Vagina (tissue), 2 donors: ENCODE data around the gene ZDHHC17. TPM values are rescaled to one million over a fixed set of nuclear protein-coding genes. Genes with fewer than 3 reads are reported as not detected.
"Not testable (repeated sequence)": the region's sequence is repeated elsewhere in the genome, so short reads cannot be mapped to it uniquely, and the experiment has no call there.

ENCODE experiments used
- DNase-seq, 2 donors: peaks; one replicate each; pipeline ENCODE4 v3.0.0-alpha.2; 2017; ENCODE audit errors: extremely low spot score in 2 of 2
- H3K27ac ChIP-seq: fragments of 200-600 bp; sonication (generic); one replicate; pipeline ENCODE4 v1.5.1; 2019
- H3K27me3 ChIP-seq: fragments of 200-600 bp; sonication (generic); one replicate; pipeline ENCODE4 v1.5.1; 2019
- H3K36me3 ChIP-seq, 2 donors: fragments of 200-600 bp; sonication (generic); one replicate each; pipeline ENCODE4 v1.5.1; 2017 to 2019
- H3K4me1 ChIP-seq: fragments of 200-600 bp; sonication (generic); one replicate; pipeline ENCODE4 v1.5.1; 2019
- H3K4me3 ChIP-seq, 2 donors: fragments of 200-600 bp; sonication (generic); 1 replicate in 1 of 2; 2 replicates in 1 of 2; pipeline ENCODE4 v1.5.1; 2016 to 2019
- H3K9me3 ChIP-seq: fragments of 200-600 bp; sonication (generic); one replicate; pipeline ENCODE4 v1.5.1; 2019
- CTCF ChIP-seq, 3 experiments: fragments of 450-650 bp in 2 of 3; fragments of 200-600 bp in 1 of 3; sonication (generic) in 1 of 3; IDR thresholded peaks; one replicate each; pipeline ENCODE4 v1.5.1; 2017 to 2019; ENCODE audit warnings: antibody characterized with exemption in 3 of 3, mild to moderate bottlenecking in 2 of 3, moderate library complexity in 2 of 3
- POLR2A ChIP-seq, 2 donors: fragments of 450-650 bp; IDR thresholded peaks; one replicate each; pipeline ENCODE4 v1.6.1; 2017; ENCODE audit warnings: antibody characterized with exemption in 2 of 2, mild to moderate bottlenecking in 2 of 2, moderate library complexity in 2 of 2
- POLR2AphosphoS5 ChIP-seq, 2 donors: sonication (generic); formaldehyde crosslinking; IDR thresholded peaks; one replicate each; pipeline ENCODE4 v1.9.0; 2017; ENCODE audit warnings: antibody characterized with exemption in 2 of 2, mild to moderate bottlenecking in 2 of 2, low read depth in 1 of 2; ENCODE audit not compliant: insufficient read depth in 1 of 2
- intact Hi-C: fragments of 100-400 bp; cut with DNase I; formaldehyde crosslinking; loops from one replicate; pipeline ENCODE4 v1.15.1; 2023
- total RNA-seq: library from RNA; depleted of rRNA; stranded (reverse); fragments of >200 nt; gene quantifications from one replicate; pipeline ENCODE4 v1.2.3, GENCODE V29; 2016

Gene ZDHHC17
- total RNA-seq, 1 donor from 2014 or later = 59.9 TPM

- TF ChIP-seq POLR2A (IDR thresholded peaks at IDR 0.05) = no peak
- TF ChIP-seq CTCF (IDR thresholded peaks at IDR 0.05) = no peak
- TF ChIP-seq POLR2AphosphoS5 (IDR thresholded peaks at IDR 0.05; ENCODE audit: insufficient read depth in 1 of 2, low read depth in 1 of 2) = no peak
- intact Hi-C loops = no loop called here
- H3K4me1 ChIP-seq = no peaks in the 10 kb centered on the region
- H3K9me3 ChIP-seq = no peaks in the 10 kb centered on the region
- DNase-seq = no peak
- H3K27ac ChIP-seq = no peak overlapping the region
- no peaks in the 10 kb centered on the region for H3K27me3 ChIP-seq
- H3K36me3 ChIP-seq = no peaks in the 10 kb centered on the region
- no peak overlapping the region for H3K4me3 ChIP-seq
Observed at GRCh38 chr12:76717314-76717713, 46.6 kb upstream of the ZDHHC17 start.

GRCh38 chr12:76719171-76720041 is 44.5 kb upstream of the ZDHHC17 start:
- DNase-seq = no peak

GRCh38 chr12:76720068-76720467 is 43.8 kb upstream of the ZDHHC17 start:
- Histone ChIP-seq H3K4me3 (no peak overlapping the region), H3K27ac (no peak overlapping the region), H3K9me3 (no peaks in the 10 kb centered on the region), H3K4me1 (no peaks in the 10 kb centered on the region), H3K27me3 (no peaks in the 10 kb centered on the region), H3K36me3 (no peaks in the 10 kb centered on the region)
- DNase-seq = no peak
- TF ChIP-seq POLR2A (IDR thresholded peaks at IDR 0.05) (no peak), POLR2AphosphoS5 (IDR thresholded peaks at IDR 0.05; ENCODE audit: insufficient read depth in 1 of 2, low read depth in 1 of 2) (no peak), CTCF (IDR thresholded peaks at IDR 0.05) (no peak)
- intact Hi-C loops = no loop called here

More at GRCh38 chr12:76719171-76720041, 44.5 kb upstream of the ZDHHC17 start:
- Histone ChIP-seq H3K4me1 (no peaks in the 10 kb centered on the region), H3K27me3 (no peaks in the 10 kb centered on the region), H3K36me3 (no peaks in the 10 kb centered on the region), H3K9me3 (no peaks in the 10 kb centered on the region), H3K27ac (no peak overlapping the region), H3K4me3 (no peak overlapping the region)
- TF ChIP-seq CTCF (IDR thresholded peaks at IDR 0.05) (no peak), POLR2A (IDR thresholded peaks at IDR 0.05) (no peak), POLR2AphosphoS5 (IDR thresholded peaks at IDR 0.05; ENCODE audit: insufficient read depth in 1 of 2, low read depth in 1 of 2) (no peak)
- intact Hi-C loops = no loop called here

GRCh38 chr12:76726626-76727025 is 37.3 kb upstream of the ZDHHC17 start:
- no peaks in the 10 kb centered on the region for H3K36me3 ChIP-seq
- H3K27me3 ChIP-seq = no peaks in the 10 kb centered on the region
- TF ChIP-seq POLR2A (IDR thresholded peaks at IDR 0.05) = no peak
- no peak for TF ChIP-seq POLR2AphosphoS5 (IDR thresholded peaks at IDR 0.05; ENCODE audit: insufficient read depth in 1 of 2, low read depth in 1 of 2)
- no peak for TF ChIP-seq CTCF (IDR thresholded peaks at IDR 0.05)
- intact Hi-C loops = no loop called here
- no peak overlapping the region for H3K4me3 ChIP-seq
- no peak overlapping the region for H3K27ac ChIP-seq
- no peaks in the 10 kb centered on the region for H3K9me3 ChIP-seq
- H3K4me1 ChIP-seq = no peaks in the 10 kb centered on the region
- no peak for DNase-seq

GRCh38 chr12:76732188-76732587 is 31.7 kb upstream of the ZDHHC17 start:
- H3K36me3 ChIP-seq, H3K27ac ChIP-seq, H3K4me3 ChIP-seq, H3K9me3 ChIP-seq, DNase-seq, H3K4me1 ChIP-seq, intact Hi-C loops, H3K27me3 ChIP-seq: not testable (repeated sequence)

- H3K36me3 ChIP-seq, H3K9me3 ChIP-seq, DNase-seq, intact Hi-C loops, H3K27ac ChIP-seq, H3K4me3 ChIP-seq, H3K27me3 ChIP-seq, H3K4me1 ChIP-seq: not testable (repeated sequence)
Observed at GRCh38 chr12:76737689-76738088, 26.2 kb upstream of the ZDHHC17 start.
